HEK293 (cell line): ENCODE data around the gene MT1B.

ENCODE experiments used
- CTCF ChIA-PET: fragments of 350-600 bp; formaldehyde crosslinking; extraction: SDS; loops from one replicate; lab custom pipeline; 2021; ENCODE audit warnings: antibody characterized with exemption; lab: Yijun Ruan, JAX
- POLR2A ChIA-PET: fragments of 300-600 bp; formaldehyde crosslinking; extraction: SDS; loops from one replicate; lab custom pipeline; 2020; ENCODE audit warnings: antibody characterized with exemption, inconsistent platforms; lab: Yijun Ruan, JAX
- H3K27ac ChIP-seq: fragments of 200-500 bp; sonication (Bioruptor generic); 2 replicates; pipeline ENCODE4 v1.5.1; 2014; ENCODE audit warnings: low read depth, low read length, control low read depth, inconsistent platforms; ENCODE audit errors: extremely low read depth
- H3K36me3 ChIP-seq, 2 experiments: fragments of 200-500 bp in 1 of 2; sonication (Bioruptor generic) in 1 of 2; 1 replicate in 1 of 2; 2 replicates in 1 of 2; pipeline ENCODE4 v1.5.1; 2014 to 2017; ENCODE audit warnings: inconsistent platforms in 2 of 2, low read length in 2 of 2; ENCODE audit not compliant: control insufficient read depth in 2 of 2, insufficient read depth in 1 of 2
- H3K4me1 ChIP-seq: fragments of 200-500 bp; sonication (Bioruptor generic); 2 replicates; pipeline ENCODE4 v1.5.1; 2014; ENCODE audit warnings: mild to moderate bottlenecking, low read length, inconsistent platforms; ENCODE audit not compliant: control insufficient read depth, insufficient read depth
- H3K4me3 ChIP-seq: 2 replicates; pipeline ENCODE4 v1.5.1; 2011; ENCODE audit warnings: low read depth, mild to moderate bottlenecking, control low read depth, low read length, moderate library complexity
- H3K9me3 ChIP-seq: fragments of 200-500 bp; sonication (Bioruptor generic); 2 replicates; pipeline ENCODE4 v1.5.1; 2014; ENCODE audit warnings: low read depth, low read length, inconsistent platforms; ENCODE audit not compliant: control insufficient read depth, insufficient read depth
- EGR2 ChIP-seq: fragments of 450-650 bp; formaldehyde crosslinking; IDR thresholded peaks from 2 replicates; pipeline ENCODE4 v1.5.1; 2016; ENCODE audit warnings: low read depth, missing biosample characterization, missing genetic modification characterization
- GLI4 ChIP-seq: fragments of 450-650 bp; formaldehyde crosslinking; IDR thresholded peaks from 2 replicates; pipeline ENCODE4 v1.5.1; 2016; ENCODE audit warnings: missing biosample characterization, missing genetic modification characterization
- KLF1 ChIP-seq: fragments of 450-650 bp; formaldehyde crosslinking; IDR thresholded peaks from 2 replicates; pipeline ENCODE4 v1.5.1; 2016; ENCODE audit warnings: missing biosample characterization, missing genetic modification characterization
- KLF10 ChIP-seq: fragments of 450-650 bp; IDR thresholded peaks from 2 replicates; pipeline ENCODE4 v1.5.1; 2018; ENCODE audit warnings: missing biosample characterization, mild to moderate bottlenecking, missing genetic modification characterization
- KLF8 ChIP-seq: fragments of 450-650 bp; formaldehyde crosslinking; IDR thresholded peaks from 2 replicates; pipeline ENCODE4 v1.5.1; 2016; ENCODE audit warnings: missing biosample characterization, missing genetic modification characterization
- KLF9 ChIP-seq: fragments of 450-650 bp; formaldehyde crosslinking; IDR thresholded peaks from 2 replicates; pipeline ENCODE4 v1.5.1; 2016; ENCODE audit warnings: missing biosample characterization, missing genetic modification characterization, low read depth
- SP2 ChIP-seq: fragments of 450-650 bp; formaldehyde crosslinking; IDR thresholded peaks from 2 replicates; pipeline ENCODE4 v1.5.1; 2016; ENCODE audit warnings: missing biosample characterization, missing genetic modification characterization
- TRIM28 ChIP-seq: IDR thresholded peaks from 2 replicates; pipeline ENCODE4 v1.6.1; 2011; ENCODE audit warnings: low read length, control low read depth, borderline replicate concordance
- ZFHX2 ChIP-seq: fragments of 450-650 bp; formaldehyde crosslinking; conservative IDR thresholded peaks from 2 replicates; pipeline ENCODE4 v1.5.1; 2016; ENCODE audit warnings: missing biosample characterization, missing genetic modification characterization
- ZNF184 ChIP-seq: fragments of 450-650 bp; IDR thresholded peaks from 2 replicates; pipeline ENCODE4 v1.5.1; 2018; ENCODE audit warnings: missing biosample characterization, mild to moderate bottlenecking, missing genetic modification characterization
- ZNF2 ChIP-seq: fragments of 450-650 bp; formaldehyde crosslinking; IDR thresholded peaks from 2 replicates; pipeline ENCODE4 v1.5.1; 2016; ENCODE audit warnings: missing biosample characterization, missing genetic modification characterization
- ZNF335 ChIP-seq: fragments of 450-650 bp; formaldehyde crosslinking; conservative IDR thresholded peaks from 2 replicates; pipeline ENCODE4 v1.5.1; 2016; ENCODE audit warnings: missing biosample characterization, missing genetic modification characterization
- ZNF433 ChIP-seq: fragments of 450-650 bp; formaldehyde crosslinking; IDR thresholded peaks from 2 replicates; pipeline ENCODE4 v1.5.1; 2016; ENCODE audit warnings: missing biosample characterization, missing genetic modification characterization, low read depth
- ZNF548 ChIP-seq: fragments of 450-650 bp; formaldehyde crosslinking; IDR thresholded peaks from 2 replicates; pipeline ENCODE4 v1.5.1; 2016; ENCODE audit warnings: missing biosample characterization, missing genetic modification characterization
- ZNF561 ChIP-seq: fragments of 450-650 bp; IDR thresholded peaks from 2 replicates; pipeline ENCODE4 v1.5.1; 2018; ENCODE audit warnings: missing biosample characterization, missing genetic modification characterization, borderline replicate concordance
- ZNF600 ChIP-seq: fragments of 450-650 bp; formaldehyde crosslinking; IDR thresholded peaks from 2 replicates; pipeline ENCODE4 v1.5.1; 2016; ENCODE audit warnings: missing biosample characterization, missing genetic modification characterization
- ZNF624 ChIP-seq: fragments of 450-650 bp; formaldehyde crosslinking; IDR thresholded peaks from 2 replicates; pipeline ENCODE4 v1.5.1; 2017; ENCODE audit warnings: missing biosample characterization, missing genetic modification characterization
- ZNF76 ChIP-seq: fragments of 450-650 bp; formaldehyde crosslinking; IDR thresholded peaks from 2 replicates; pipeline ENCODE4; 2016; ENCODE audit warnings: low read depth, missing biosample characterization, missing genetic modification characterization, borderline replicate concordance
- ZNF768 ChIP-seq: fragments of 450-650 bp; formaldehyde crosslinking; IDR thresholded peaks from 2 replicates; pipeline ENCODE4 v1.5.1; 2018; ENCODE audit warnings: missing biosample characterization, mild to moderate bottlenecking, missing genetic modification characterization
- ZNF792 ChIP-seq: fragments of 450-650 bp; formaldehyde crosslinking; IDR thresholded peaks from 2 replicates; pipeline ENCODE4 v1.5.1; 2016; ENCODE audit warnings: missing biosample characterization, missing genetic modification characterization
- ZSCAN30 ChIP-seq: fragments of 450-650 bp; IDR thresholded peaks from 2 replicates; pipeline ENCODE4 v1.5.1; 2018; ENCODE audit warnings: missing biosample characterization, mild to moderate bottlenecking, missing genetic modification characterization, moderate library complexity
- ZXDB ChIP-seq: fragments of 450-650 bp; formaldehyde crosslinking; IDR thresholded peaks from 2 replicates; pipeline ENCODE4 v1.5.1; 2016; ENCODE audit warnings: missing biosample characterization, missing genetic modification characterization
- TF ChIP-seq, protein P1 (sequence below): fragments of 450-650 bp; formaldehyde crosslinking; conservative IDR thresholded peaks from 2 replicates; pipeline ENCODE4 v1.5.1; 2016; ENCODE audit warnings: low read depth, missing biosample characterization, missing genetic modification characterization
- TF ChIP-seq, protein P2 (sequence below): fragments of 450-650 bp; formaldehyde crosslinking; IDR thresholded peaks from 2 replicates; pipeline ENCODE4 v1.5.1; 2016; ENCODE audit warnings: missing biosample characterization, missing genetic modification characterization
- TF ChIP-seq, protein P3 (sequence below): fragments of 450-650 bp; formaldehyde crosslinking; IDR thresholded peaks from 2 replicates; pipeline ENCODE4 v1.5.1; 2016; ENCODE audit warnings: missing biosample characterization, missing genetic modification characterization
- TF ChIP-seq, protein P4 (sequence below): sonication (generic); formaldehyde crosslinking; IDR thresholded peaks from 2 replicates; pipeline ENCODE4 v1.8.1; 2022; ENCODE audit warnings: mild to moderate bottlenecking, moderate library complexity, missing genetic modification reagents

MT1B gene

DNA sequence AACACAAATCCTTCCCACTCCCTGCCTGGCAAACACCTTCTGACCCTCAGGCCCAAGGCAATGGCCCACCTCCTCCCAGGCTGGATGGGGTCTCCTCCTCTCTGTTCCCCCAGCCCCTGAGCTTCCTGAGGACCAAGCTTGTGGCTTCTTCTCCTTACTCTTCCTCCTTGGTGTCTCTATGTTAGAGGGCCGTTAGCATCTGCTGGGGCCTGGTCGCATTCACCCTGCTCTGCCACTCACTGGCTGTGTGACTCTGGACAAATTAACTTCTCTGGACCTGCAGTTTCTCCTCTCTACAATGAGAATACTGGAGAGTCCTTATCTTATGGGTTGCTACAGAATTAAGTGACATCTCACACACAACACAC is 44.0 kb upstream of the MT1B start (continued):
- TF ChIP-seq, protein P1, sequence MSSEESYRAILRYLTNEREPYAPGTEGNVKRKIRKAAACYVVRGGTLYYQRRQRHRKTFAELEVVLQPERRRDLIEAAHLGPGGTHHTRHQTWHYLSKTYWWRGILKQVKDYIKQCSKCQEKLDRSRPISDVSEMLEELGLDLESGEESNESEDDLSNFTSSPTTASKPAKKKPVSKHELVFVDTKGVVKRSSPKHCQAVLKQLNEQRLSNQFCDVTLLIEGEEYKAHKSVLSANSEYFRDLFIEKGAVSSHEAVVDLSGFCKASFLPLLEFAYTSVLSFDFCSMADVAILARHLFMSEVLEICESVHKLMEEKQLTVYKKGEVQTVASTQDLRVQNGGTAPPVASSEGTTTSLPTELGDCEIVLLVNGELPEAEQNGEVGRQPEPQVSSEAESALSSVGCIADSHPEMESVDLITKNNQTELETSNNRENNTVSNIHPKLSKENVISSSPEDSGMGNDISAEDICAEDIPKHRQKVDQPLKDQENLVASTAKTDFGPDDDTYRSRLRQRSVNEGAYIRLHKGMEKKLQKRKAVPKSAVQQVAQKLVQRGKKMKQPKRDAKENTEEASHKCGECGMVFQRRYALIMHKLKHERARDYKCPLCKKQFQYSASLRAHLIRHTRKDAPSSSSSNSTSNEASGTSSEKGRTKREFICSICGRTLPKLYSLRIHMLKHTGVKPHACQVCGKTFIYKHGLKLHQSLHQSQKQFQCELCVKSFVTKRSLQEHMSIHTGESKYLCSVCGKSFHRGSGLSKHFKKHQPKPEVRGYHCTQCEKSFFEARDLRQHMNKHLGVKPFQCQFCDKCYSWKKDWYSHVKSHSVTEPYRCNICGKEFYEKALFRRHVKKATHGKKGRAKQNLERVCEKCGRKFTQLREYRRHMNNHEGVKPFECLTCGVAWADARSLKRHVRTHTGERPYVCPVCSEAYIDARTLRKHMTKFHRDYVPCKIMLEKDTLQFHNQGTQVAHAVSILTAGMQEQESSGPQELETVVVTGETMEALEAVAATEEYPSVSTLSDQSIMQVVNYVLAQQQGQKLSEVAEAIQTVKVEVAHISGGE (tag by site-specific recombination) = no peak
- no peak for TF ChIP-seq ZNF548 (tag by site-specific recombination)
- TF ChIP-seq ZNF433 (tag by site-specific recombination) = no peak

DNA sequence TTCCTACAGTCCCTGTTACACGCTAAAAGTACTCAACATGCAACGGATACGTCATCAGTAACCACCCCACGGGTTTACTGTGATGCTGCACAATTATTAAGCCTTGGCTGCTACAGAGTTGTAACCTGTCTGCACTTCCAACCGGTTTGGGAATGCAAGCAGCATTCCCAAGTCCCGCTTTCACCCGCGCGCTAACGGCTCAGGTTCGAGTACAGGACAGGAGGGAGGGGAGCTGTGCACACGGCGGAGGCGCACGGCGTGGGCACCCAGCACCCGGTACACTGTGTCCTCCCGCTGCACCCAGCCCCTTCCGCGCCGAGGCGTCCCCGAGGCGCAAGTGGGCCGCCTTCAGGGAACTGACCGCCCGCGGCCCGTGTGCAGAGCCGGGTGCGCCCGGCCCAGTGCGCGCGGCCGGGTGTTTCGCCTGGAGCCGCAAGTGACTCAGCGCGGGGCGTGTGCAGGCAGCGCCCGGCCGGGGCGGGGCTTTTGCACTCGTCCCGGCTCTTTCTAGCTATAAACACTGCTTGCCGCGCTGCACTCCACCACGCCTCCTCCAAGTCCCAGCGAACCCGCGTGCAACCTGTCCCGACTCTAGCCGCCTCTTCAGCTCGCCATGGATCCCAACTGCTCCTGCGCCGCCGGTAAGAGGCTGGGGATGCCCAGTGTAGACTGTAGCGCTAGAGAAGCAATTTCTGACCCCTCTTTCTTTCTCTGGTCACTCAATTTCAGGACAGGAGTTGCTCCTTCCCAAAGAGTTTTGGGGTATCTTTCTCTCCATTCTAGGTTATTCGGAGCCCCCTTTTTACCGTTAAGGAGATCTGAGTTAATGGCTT is 43.4 kb upstream of the MT1B start, which contains the start of gene MT2A:
Gene MT2A, plus strand, starts transcription at position 542 of the 833 bp plus-strand sequence. Its CDS starts 72 bp downstream, at position 614.
- Histone ChIP-seq H3K4me3 (peak within 1 kb of the TSS; percentile 51), H3K36me3 (no peaks in the 10 kb centered on the region), H3K9me3 (no peaks in the 10 kb centered on the region), H3K27ac (peak within 1 kb of the TSS; percentile 20; the same call in 1 of the 2 replicates), H3K4me1 (peaks cover 3% of the 10 kb centered on the region; the same call in 1 of the 2 replicates)
- CTCF ChIA-PET = interaction anchor here (0.6 to 1.3 kb wide), 3 partner anchors 31 to 322 kb away, joined by 3 to 10 read pairs (median 4); no protein-coding TSS in a partner anchor
- POLR2A ChIA-PET = interaction anchor here (0.6 to 1.5 kb wide), 10 partner anchors 16 to 157 kb away, joined by 3 to 13 read pairs (median 4); partner anchors contain the start of genes MT1E, MT1F, MT1X and NUDT21
- TF ChIP-seq ZNF2 (tag by site-specific recombination) (peak; percentile 36; the same call in 1 of the 2 replicates), ZNF184 (no peak), ZSCAN30 (tag by site-specific recombination) (peak; percentile 96), ZNF76 (tag by site-specific recombination) (peak; percentile 47), KLF9 (tag by site-specific recombination) (peak; percentile 87), GLI4 (no peak), ZNF624 (no peak), KLF1 (tag by site-specific recombination) (peak; percentile 83), ZNF600 (peak; percentile 83), ZNF768 (tag by site-specific recombination) (peak; percentile 44; the same call in 1 of the 2 replicates), ZNF335 (tag by site-specific recombination) (peak; percentile 21; the same call in 1 of the 2 replicates), TRIM28 (peak; percentile 51; the same call in 1 of the 2 replicates), KLF10 (tag by site-specific recombination) (peak; percentile 71; the same call in 1 of the 2 replicates), ZXDB (tag by site-specific recombination) (0 out of 2 replicates have a peak, but pooled peaks have one; percentile 8), SP2 (peak; percentile 71), EGR2 (tag by site-specific recombination) (peak; percentile 64), ZFHX2 (tag by site-specific recombination) (peak; percentile 81), ZNF792 (tag by site-specific recombination) (0 out of 2 replicates have a peak, but pooled peaks have one; percentile 14), ZNF561 (peak; percentile 97), KLF8 (peak; percentile 80)
- TF ChIP-seq, protein P2, sequence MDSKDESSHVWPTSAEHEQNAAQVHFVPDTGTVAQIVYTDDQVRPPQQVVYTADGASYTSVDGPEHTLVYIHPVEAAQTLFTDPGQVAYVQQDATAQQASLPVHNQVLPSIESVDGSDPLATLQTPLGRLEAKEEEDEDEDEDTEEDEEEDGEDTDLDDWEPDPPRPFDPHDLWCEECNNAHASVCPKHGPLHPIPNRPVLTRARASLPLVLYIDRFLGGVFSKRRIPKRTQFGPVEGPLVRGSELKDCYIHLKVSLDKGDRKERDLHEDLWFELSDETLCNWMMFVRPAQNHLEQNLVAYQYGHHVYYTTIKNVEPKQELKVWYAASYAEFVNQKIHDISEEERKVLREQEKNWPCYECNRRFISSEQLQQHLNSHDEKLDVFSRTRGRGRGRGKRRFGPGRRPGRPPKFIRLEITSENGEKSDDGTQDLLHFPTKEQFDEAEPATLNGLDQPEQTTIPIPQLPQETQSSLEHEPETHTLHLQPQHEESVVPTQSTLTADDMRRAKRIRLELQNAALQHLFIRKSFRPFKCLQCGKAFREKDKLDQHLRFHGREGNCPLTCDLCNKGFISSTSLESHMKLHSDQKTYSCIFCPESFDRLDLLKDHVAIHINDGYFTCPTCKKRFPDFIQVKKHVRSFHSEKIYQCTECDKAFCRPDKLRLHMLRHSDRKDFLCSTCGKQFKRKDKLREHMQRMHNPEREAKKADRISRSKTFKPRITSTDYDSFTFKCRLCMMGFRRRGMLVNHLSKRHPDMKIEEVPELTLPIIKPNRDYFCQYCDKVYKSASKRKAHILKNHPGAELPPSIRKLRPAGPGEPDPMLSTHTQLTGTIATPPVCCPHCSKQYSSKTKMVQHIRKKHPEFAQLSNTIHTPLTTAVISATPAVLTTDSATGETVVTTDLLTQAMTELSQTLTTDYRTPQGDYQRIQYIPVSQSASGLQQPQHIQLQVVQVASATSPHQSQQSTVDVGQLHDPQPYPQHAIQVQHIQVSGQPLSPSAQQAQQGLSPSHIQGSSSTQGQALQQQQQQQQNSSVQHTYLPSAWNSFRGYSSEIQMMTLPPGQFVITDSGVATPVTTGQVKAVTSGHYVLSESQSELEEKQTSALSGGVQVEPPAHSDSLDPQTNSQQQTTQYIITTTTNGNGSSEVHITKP (tag by site-specific recombination) = peak; percentile 32; the same call in 1 of the 2 replicates
- TF ChIP-seq, protein P3, sequence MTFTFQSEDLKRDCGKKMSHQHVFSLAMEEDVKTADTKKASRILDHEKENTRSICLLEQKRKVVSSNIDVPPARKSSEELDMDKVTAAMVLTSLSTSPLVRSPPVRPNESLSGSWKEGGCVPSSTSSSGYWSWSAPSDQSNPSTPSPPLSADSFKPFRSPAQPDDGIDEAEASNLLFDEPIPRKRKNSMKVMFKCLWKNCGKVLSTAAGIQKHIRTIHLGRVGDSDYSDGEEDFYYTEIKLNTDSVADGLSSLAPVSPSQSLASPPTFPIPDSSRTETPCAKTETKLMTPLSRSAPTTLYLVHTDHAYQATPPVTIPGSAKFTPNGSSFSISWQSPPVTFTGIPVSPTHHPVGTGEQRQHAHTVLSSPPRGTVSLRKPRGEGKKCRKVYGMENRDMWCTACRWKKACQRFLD (tag by site-specific recombination) = no peak
- TF ChIP-seq, protein P4, sequence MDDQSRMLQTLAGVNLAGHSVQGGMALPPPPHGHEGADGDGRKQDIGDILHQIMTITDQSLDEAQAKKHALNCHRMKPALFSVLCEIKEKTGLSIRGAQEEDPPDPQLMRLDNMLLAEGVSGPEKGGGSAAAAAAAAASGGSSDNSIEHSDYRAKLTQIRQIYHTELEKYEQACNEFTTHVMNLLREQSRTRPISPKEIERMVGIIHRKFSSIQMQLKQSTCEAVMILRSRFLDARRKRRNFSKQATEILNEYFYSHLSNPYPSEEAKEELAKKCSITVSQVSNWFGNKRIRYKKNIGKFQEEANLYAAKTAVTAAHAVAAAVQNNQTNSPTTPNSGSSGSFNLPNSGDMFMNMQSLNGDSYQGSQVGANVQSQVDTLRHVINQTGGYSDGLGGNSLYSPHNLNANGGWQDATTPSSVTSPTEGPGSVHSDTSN (CRISPR knock-in tag) = no peak
